ENCODE measurements around the gene CFL2.
"Not testable (repeated sequence)": the region's sequence is repeated elsewhere in the genome, so short reads cannot be mapped to it uniquely, and the experiment has no call there.

The CFL2 gene

DNA sequence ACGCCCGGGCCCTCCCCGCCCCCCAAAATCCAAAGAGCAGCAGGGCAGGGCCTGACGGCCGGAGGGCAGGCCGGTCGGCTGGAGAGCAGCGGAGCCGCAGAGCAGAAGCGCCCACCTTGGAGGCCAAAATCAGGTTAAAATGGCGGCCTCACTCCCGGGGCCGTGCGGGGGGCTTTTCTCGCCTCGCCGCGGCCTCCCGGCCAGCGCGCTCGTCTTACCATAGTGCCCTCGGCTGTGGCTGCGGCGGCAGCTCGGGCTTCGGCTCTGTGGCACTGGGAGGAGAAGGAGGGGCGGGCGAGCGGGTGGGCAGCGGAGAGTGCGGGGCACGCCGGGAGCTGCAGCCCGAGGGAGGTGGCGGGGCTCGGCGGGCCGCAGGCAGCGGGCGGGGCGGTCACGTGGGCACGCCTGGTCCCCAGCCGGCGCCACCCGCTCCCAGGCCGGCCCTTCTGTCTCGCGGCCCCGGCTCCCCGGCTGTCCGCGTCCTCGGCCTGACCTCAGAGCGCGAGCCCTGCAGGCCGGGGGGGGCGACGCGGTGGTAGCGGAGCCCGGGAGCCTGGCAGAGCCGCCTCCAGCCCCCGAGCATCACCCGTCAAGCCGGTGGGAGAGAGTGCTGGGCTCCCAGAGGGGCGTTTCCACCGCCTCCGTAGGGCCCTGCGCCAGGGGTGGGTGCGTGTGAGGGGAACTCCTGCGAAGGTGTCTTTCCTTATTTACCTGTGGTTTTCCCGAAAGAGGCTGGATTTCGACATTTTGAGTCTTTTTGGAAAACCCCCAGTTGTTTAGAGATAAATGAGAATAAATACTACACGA lies at the start of gene CFL2:
Gene CFL2 (minus strand): TSS at position 274 of the 807 bp plus-strand sequence. CDS start 53 bp downstream, at position 221.
- peak; percentile 50 for DNase-seq (ENCODE audit: low read depth)

DNA sequence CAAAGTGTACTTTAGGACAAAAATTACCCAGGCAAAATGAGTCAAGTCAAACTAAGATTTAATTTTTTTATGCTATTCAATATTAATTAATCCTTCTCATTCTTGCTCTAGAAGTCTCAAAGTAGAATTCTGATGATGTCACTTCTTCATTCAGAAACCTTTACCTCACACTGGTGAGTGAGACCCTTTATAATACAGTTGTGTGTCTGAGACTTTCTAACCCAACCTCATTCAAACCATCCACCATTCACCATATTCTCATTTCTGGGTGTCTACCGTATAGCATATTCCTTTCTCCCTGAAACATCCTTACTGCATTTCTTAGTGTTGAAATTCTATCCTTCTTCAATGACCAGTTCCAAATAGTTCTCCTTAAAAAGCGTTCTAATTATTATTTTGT lies 40.8 kb upstream of the CFL2 start:
- no peak for DNase-seq (ENCODE audit: low read depth)

GRCh38 chr14:34754687-34755086 lies 40.3 kb upstream of the CFL2 start:
- no peak for DNase-seq (ENCODE audit: low read depth)

DNA sequence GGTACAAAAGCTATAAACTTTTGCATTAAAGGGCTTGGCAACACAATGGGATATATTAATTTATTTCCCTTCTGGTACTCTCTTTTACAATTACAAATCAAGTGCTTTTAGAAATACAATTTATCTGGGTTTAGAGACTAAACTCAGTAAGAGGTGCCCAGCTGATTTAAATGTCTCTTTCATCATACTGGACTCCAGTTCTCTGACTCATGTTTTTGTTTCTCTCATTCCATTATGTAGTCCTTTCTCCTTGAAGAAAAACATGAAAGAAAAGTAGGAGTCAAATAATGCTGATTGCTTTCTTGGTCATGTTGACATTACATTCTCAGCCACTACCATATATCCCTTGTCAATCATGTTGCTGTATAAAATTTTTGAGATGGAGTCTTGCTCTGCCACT lies 36.3 kb upstream of the CFL2 start:
- no peak for DNase-seq (ENCODE audit: low read depth)

- DNase-seq (ENCODE audit: low read depth), result no peak
Observed at GRCh38 chr14:34750233-34750632, 35.8 kb upstream of the CFL2 start.

- no peak for DNase-seq (ENCODE audit: low read depth)
Observed at GRCh38 chr14:34749408-34749807, 35.0 kb upstream of the CFL2 start.

DNA sequence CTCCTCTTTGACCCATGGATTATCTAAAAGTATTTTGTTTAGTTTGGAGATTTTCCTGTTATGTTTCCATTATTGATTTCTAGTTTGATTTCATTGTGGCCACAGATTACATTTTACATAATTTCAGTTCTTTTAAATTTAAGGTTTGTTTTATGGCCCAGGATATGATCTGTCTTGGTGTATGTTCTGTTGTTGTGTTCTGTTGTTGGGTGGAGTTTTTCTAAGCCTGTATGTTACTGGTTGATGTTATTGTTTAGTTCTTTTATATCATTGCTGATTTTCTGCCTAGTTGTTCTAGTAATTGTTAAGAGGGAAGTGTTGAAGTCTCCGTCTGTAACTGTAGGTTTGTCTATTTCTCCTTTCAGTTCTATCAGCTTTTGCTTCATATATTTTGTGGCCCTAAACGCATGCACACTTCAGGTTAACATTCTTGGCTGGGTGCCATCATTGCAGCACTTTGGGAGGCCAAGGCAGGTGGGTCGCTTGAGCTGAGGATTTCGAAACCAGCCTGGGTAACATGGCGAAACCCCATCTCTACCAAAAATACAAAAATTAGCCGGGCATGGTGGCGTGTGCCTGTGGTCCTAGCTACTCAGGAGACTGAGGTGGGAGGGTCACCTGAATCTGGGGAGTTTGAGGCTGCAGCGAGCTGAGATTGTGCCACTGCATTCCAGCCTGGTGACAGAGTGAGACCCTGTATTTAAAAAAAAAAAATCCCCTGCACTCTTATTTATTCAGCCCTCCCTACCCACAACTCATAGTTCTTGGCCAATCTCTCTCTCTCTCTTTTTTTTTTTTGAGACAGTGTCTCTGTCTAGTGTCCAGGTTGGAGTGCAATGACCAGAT lies 28.1 kb upstream of the CFL2 start:
- DNase-seq (ENCODE audit: low read depth), result no peak

GRCh38 chr14:34741840-34742239 lies 27.4 kb upstream of the CFL2 start:
- DNase-seq (ENCODE audit: low read depth), result no peak

- DNase-seq (ENCODE audit: low read depth), result not testable (repeated sequence)
Observed at GRCh38 chr14:34740139-34740538, 25.7 kb upstream of the CFL2 start.

GRCh38 chr14:34737079-34737478 lies 22.7 kb upstream of the CFL2 start:
- DNase-seq (ENCODE audit: low read depth), result not testable (repeated sequence)

GRCh38 chr14:34733245-34733644 lies 18.9 kb upstream of the CFL2 start:
- no peak for DNase-seq (ENCODE audit: low read depth)

GRCh38 chr14:34732802-34733201 lies 18.4 kb upstream of the CFL2 start:
- no peak for DNase-seq (ENCODE audit: low read depth)

- no peak for DNase-seq (ENCODE audit: low read depth)
Observed at GRCh38 chr14:34723867-34724266, 9.5 kb upstream of the CFL2 start.

GRCh38 chr14:34722723-34723545 lies 8.5 kb upstream of the CFL2 start:
- peak; percentile 11 for DNase-seq (ENCODE audit: low read depth)

- no peak for DNase-seq (ENCODE audit: low read depth)
Observed at GRCh38 chr14:34721129-34721528, 6.7 kb upstream of the CFL2 start.

GRCh38 chr14:34718750-34719304 lies 4.4 kb upstream of the CFL2 start:
- DNase-seq (ENCODE audit: low read depth), result no peak

- DNase-seq (ENCODE audit: low read depth), result no peak
Observed at GRCh38 chr14:34715127-34715863, 902 bp upstream of the CFL2 start.

GRCh38 chr14:34713681-34714319 lies 593 bp downstream of the CFL2 start:
- DNase-seq (ENCODE audit: low read depth), result no peak

GRCh38 chr14:34713122-34713680 lies 1.2 kb downstream of the CFL2 start:
- DNase-seq (ENCODE audit: low read depth), result no peak
